Measurements from ENCODE around the gene DIAPH2.

GRCh38 chrX:97619499-97619898 is 934.9 kb downstream of the DIAPH2 start:
- TF ChIP-seq POLR2A (IDR thresholded peaks at IDR 0.05) (no peak), CTCF (IDR thresholded peaks at IDR 0.05) (no peak)
